CD4-positive, alpha-beta T cell (primary cell): Measurements from ENCODE around the gene GDF9. TPM values are rescaled to one million over a fixed set of nuclear protein-coding genes. Genes with fewer than 3 reads are reported as not detected.

Experiments used
- ATAC-seq: fragments of 200-7000 bp; cut with Tn5 transposase; one replicate; pipeline ENCODE4 v1.10.0; 2022; ENCODE audit warnings: mild to moderate bottlenecking; ENCODE audit not compliant: poor library complexity
- CTCF ChIA-PET: fragments of 350-600 bp; sonication (Branson Sonifier 250); formaldehyde crosslinking; loops from one replicate; lab custom pipeline; 2021; ENCODE audit warnings: antibody characterized with exemption, inconsistent platforms; lab: Charles Lee
- POLR2A ChIA-PET: fragments of 350-600 bp; sonication (Branson Sonifier 250); formaldehyde crosslinking; loops from one replicate; lab custom pipeline; 2021; ENCODE audit warnings: antibody characterized with exemption, inconsistent platforms; lab: Charles Lee
- DNase-seq, 14 experiments: peaks; one replicate each; pipeline ENCODE4 v3.0.0-alpha.2; 2013 to 2020; ENCODE audit warnings: mixed read lengths in 2 of 14
- H3K27ac ChIP-seq, 2 donors: one replicate each; pipeline versions ENCODE4 v1.5.1 to v1.7.0; 2013; ENCODE audit warnings: low read length in 2 of 2, low read depth in 1 of 2, mild to moderate bottlenecking in 1 of 2
- H3K27me3 ChIP-seq, 2 experiments: 1 replicate in 1 of 2; 2 replicates in 1 of 2; pipeline versions ENCODE4 v1.6.1 to v1.7.0; 2013; ENCODE audit warnings: low read length in 2 of 2, control low read depth in 1 of 2, mild to moderate bottlenecking in 1 of 2, moderate library complexity in 1 of 2; ENCODE audit not compliant: insufficient read depth in 2 of 2, control insufficient read depth in 1 of 2
- H3K36me3 ChIP-seq: one replicate; pipeline ENCODE4 v1.6.1; 2013; ENCODE audit warnings: low read length, control low read depth; ENCODE audit not compliant: insufficient read depth
- H3K4me1 ChIP-seq: one replicate; pipeline ENCODE4 v1.6.1; 2013; ENCODE audit warnings: low read length, control low read depth; ENCODE audit not compliant: insufficient read depth
- H3K4me3 ChIP-seq: one replicate; pipeline ENCODE4 v1.5.1; 2013; ENCODE audit warnings: mild to moderate bottlenecking, low read length, moderate library complexity
- H3K9me3 ChIP-seq, 2 experiments: 1 replicate in 1 of 2; 2 replicates in 1 of 2; pipeline versions ENCODE4 v1.6.1 to v1.7.0; 2013; ENCODE audit warnings: low read length in 2 of 2, mild to moderate bottlenecking in 2 of 2, control low read depth in 1 of 2, moderate library complexity in 1 of 2; ENCODE audit not compliant: control insufficient read depth in 1 of 2, insufficient read depth in 1 of 2
- H3K27ac Mint-ChIP-seq: one replicate; pipeline ENCODE4 v1.8.0; 2020; ENCODE audit warnings: mixed read lengths
- H3K27me3 Mint-ChIP-seq: one replicate; pipeline ENCODE4 v1.8.0; 2021; ENCODE audit warnings: mixed read lengths
- H3K36me3 Mint-ChIP-seq: one replicate; pipeline ENCODE4 v1.8.0; 2021; ENCODE audit warnings: low read depth, mixed read lengths
- H3K4me1 Mint-ChIP-seq: one replicate; pipeline ENCODE4 v1.8.0; 2021; ENCODE audit warnings: low read depth, mixed read lengths
- H3K4me3 Mint-ChIP-seq: one replicate; pipeline ENCODE4 v1.8.0; 2020; ENCODE audit warnings: mild to moderate bottlenecking, mixed read lengths
- H3K9me3 Mint-ChIP-seq: one replicate; pipeline ENCODE4 v1.8.0; 2020; ENCODE audit warnings: mixed read lengths
- CTCF ChIP-seq: fragments of 200-600 bp; IDR thresholded peaks from one replicate; pipeline ENCODE4 v1.8.0; 2022; ENCODE audit warnings: antibody characterized with exemption, mild to moderate bottlenecking
- intact Hi-C, 2 experiments: fragments of 100-400 bp; cut with DNase I in 1 of 2; cut with micrococcal nuclease in 1 of 2; formaldehyde crosslinking; loops; one replicate each; pipeline versions ENCODE4 v1.15.1 to v1.9.0; 2023 to 2025; cut with DNase I, micrococcal nuclease
- total RNA-seq, 174 experiments: library from RNA in 2 of 174; stranded (reverse) in 2 of 174; gene quantifications; one replicate each; pipeline ENCODE4 v1.2.3 and lab custom pipeline; 2021 to 2026

Gene GDF9
- total RNA-seq, 2 experiments from 2014 or later = 0.91 to 1.6 TPM

- Histone ChIP-seq H3K4me1 (peaks cover 26% of the 10 kb centered on the region), H3K36me3 (no peaks in the 10 kb centered on the region), H3K27ac (no peak overlapping the region), H3K27me3 (peaks cover 45 to 61% of the 10 kb centered on the region in 2 experiments), H3K9me3 (peaks cover 0 to 18% of the 10 kb centered on the region in 2 experiments), H3K4me3 (no peak overlapping the region)
- CTCF ChIA-PET = no interaction called here
- no peaks in the 10 kb centered on the region for H3K36me3 Mint-ChIP-seq
- H3K9me3 Mint-ChIP-seq = no peaks in the 10 kb centered on the region
- DNase-seq (no peak), ATAC-seq (no peak)
- peak overlapping the region; percentile 11 for H3K4me3 Mint-ChIP-seq
- no peak overlapping the region for H3K27ac Mint-ChIP-seq
- intact Hi-C loops = no loop called here
- peaks cover 73% of the 10 kb centered on the region for H3K27me3 Mint-ChIP-seq
- no peak for TF ChIP-seq CTCF
- peaks cover 13% of the 10 kb centered on the region for H3K4me1 Mint-ChIP-seq
- POLR2A ChIA-PET = interaction anchor here (0.5 kb wide), 1 partner anchor 295 kb away, joined by 3 read pairs; no protein-coding TSS in a partner anchor
These were observed 41.8 kb downstream of the GDF9 start for GRCh38 chr5:132824426-132824825.

GRCh38 chr5:132823481-132824050, 42.7 kb downstream of the GDF9 start:
- POLR2A ChIA-PET = interaction anchor here (0.5 kb wide), 1 partner anchor 294 kb away, joined by 3 read pairs; no protein-coding TSS in a partner anchor
- H3K4me3 ChIP-seq = no peak overlapping the region
- intact Hi-C loops = no loop called here
- H3K4me1 Mint-ChIP-seq = peaks cover 13% of the 10 kb centered on the region
- peaks cover 0 to 20% of the 10 kb centered on the region in 2 experiments for H3K9me3 ChIP-seq
- H3K36me3 ChIP-seq = no peaks in the 10 kb centered on the region
- H3K27me3 Mint-ChIP-seq = peaks cover 73% of the 10 kb centered on the region
- H3K4me3 Mint-ChIP-seq = peak overlapping the region; percentile 11
- no peaks in the 10 kb centered on the region for H3K36me3 Mint-ChIP-seq
- ATAC-seq (no peak), DNase-seq (no peak)
- H3K9me3 Mint-ChIP-seq = no peaks in the 10 kb centered on the region
- H3K27ac ChIP-seq = no peak overlapping the region
- H3K27ac Mint-ChIP-seq = no peak overlapping the region
- TF ChIP-seq CTCF = no peak
- CTCF ChIA-PET = no interaction called here
- peaks cover 28% of the 10 kb centered on the region for H3K4me1 ChIP-seq
- peaks cover 48 to 54% of the 10 kb centered on the region in 2 experiments for H3K27me3 ChIP-seq

- no peak overlapping the region for H3K4me3 ChIP-seq
- peaks cover 0 to 20% of the 10 kb centered on the region in 2 experiments for H3K9me3 ChIP-seq
- no peak overlapping the region for H3K27ac ChIP-seq
- no peak overlapping the region for H3K27ac Mint-ChIP-seq
- ATAC-seq (no peak), DNase-seq (peak in 1 of 14 experiments; percentile 31)
- ChIA-PET CTCF (no interaction called here), POLR2A (no interaction called here)
- no peak overlapping the region for H3K4me3 Mint-ChIP-seq
- intact Hi-C loops = no loop called here
- H3K27me3 Mint-ChIP-seq = peaks cover 66% of the 10 kb centered on the region
- no peaks in the 10 kb centered on the region for H3K36me3 Mint-ChIP-seq
- peaks cover 28% of the 10 kb centered on the region for H3K4me1 ChIP-seq
- no peak for TF ChIP-seq CTCF
- H3K27me3 ChIP-seq = peaks cover 45 to 52% of the 10 kb centered on the region in 2 experiments
- H3K36me3 ChIP-seq = no peaks in the 10 kb centered on the region
- H3K9me3 Mint-ChIP-seq = no peaks in the 10 kb centered on the region
- peaks cover 13% of the 10 kb centered on the region for H3K4me1 Mint-ChIP-seq
These were observed 43.4 kb downstream of the GDF9 start for GRCh38 chr5:132822650-132823480.
